A549 treated with GW870086 at 1 μM for 4 hours (cell line): Measurements from ENCODE around the gene UGCG. TPM values are rescaled to one million over a fixed set of nuclear protein-coding genes. Genes with fewer than 3 reads are reported as not detected.

Experiments used
- total RNA-seq: library from RNA; stranded (reverse); fragments of 200-300 nt; extraction: Qiagen RNA extraction; gene quantifications from 5 replicates; pipeline ENCODE4 v1.2.3, GENCODE V29; 2022; ENCODE audit warnings: low read depth

The UGCG gene
- 17.1 to 22.7 TPM (median 19.3 TPM) in 5 replicates for total RNA-seq

DNA sequence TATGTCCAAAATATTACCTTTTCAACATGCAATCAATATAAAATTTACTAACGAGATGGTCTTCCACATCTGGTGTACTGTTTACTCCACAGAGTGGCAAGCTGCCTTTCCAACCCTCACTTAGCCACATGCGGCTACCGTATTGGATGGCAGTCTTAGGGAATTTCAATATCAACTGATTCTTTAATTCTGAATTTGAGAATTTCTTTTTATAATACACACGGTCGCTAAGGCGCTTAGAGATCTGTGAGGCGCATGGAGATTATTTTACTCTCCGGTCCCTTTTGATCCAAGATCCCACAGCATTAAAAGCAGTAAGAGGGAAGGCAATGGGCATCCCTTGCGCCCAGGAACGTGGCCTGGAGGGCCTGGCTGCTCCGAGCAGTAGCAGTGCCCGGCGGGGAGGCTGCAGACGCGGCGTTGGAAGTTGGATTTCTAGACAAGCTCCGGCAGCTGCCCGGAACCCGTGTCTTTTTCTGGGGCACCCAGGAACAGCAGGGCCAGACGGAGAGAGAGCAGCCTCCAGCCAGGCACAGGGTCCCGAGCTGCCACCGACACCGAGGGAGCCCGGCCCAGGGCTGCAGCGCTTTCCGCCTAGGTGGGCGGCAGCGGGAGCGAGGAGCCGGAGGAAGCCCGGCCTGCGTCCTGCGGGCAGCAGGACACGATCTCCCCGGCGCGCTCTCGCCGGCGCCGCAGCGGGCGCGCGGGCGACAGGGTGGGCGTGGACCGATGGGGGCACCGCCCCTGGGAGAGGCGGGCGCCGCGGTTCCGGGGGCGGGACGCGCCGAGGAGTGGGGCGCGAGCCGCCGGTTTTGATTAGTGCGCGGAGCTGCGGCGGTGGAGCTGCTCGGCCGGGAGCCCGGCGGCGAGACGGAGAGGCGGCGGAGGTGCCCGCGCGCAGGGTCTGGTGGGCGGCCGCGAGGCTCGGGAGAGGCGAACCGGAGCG is at the start of gene UGCG:
TSS of gene UGCG (plus strand) at position 819 of the 946 bp plus-strand sequence. CDS start 402 bp downstream, outside the sequence.

Other genes starting within 250 kb of the UGCG start
- gene GNG10, start 235.2 kb upstream of the UGCG start, total RNA-seq, result 51.5 to 71.5 TPM (median 66.2 TPM) in 5 replicates
- 0.05 TPM in 1 of 5 replicates, not detected in the others for gene SHOC1, start 101.9 kb upstream of the UGCG start, total RNA-seq